Neural crest cell (in vitro differentiated cells): ENCODE data around the gene PAX8. TPM values are rescaled to one million over a fixed set of nuclear protein-coding genes. Genes with fewer than 3 reads are reported as not detected.

Source experiments
- DNase-seq: peaks from one replicate; pipeline ENCODE4 v3.0.0; 2021; ENCODE audit warnings: low read depth, mixed read lengths, low spot score
- H3K27ac Mint-ChIP-seq: one replicate; pipeline ENCODE4 v1.8.0; 2021; ENCODE audit warnings: mild to moderate bottlenecking, mixed read lengths; ENCODE audit not compliant: unreplicated experiment
- H3K27me3 Mint-ChIP-seq: 2 replicates; pipeline ENCODE4 v1.8.0; 2021; ENCODE audit warnings: low read depth, mild to moderate bottlenecking, mixed read lengths
- H3K36me3 Mint-ChIP-seq: 2 replicates; pipeline ENCODE4 v1.8.0; 2021; ENCODE audit warnings: low read depth, mild to moderate bottlenecking, mixed read lengths
- H3K4me1 Mint-ChIP-seq: 2 replicates; pipeline ENCODE4 v1.8.0; 2021; ENCODE audit warnings: mixed read lengths
- H3K4me3 Mint-ChIP-seq: one replicate; pipeline ENCODE4 v1.8.0; 2021; ENCODE audit warnings: mild to moderate bottlenecking, mixed read lengths
- H3K9me3 Mint-ChIP-seq: 2 replicates; pipeline ENCODE4 v1.8.0; 2021; ENCODE audit warnings: mixed read lengths
- CTCF ChIP-seq: fragments of 200-600 bp; sonication (generic); conservative IDR thresholded peaks from 2 replicates; pipeline ENCODE4 v1.5.0; 2021; ENCODE audit warnings: antibody characterized with exemption, mild to moderate bottlenecking
- total RNA-seq: library from RNA; stranded (reverse); gene quantifications from 2 replicates; pipeline ENCODE4 v1.2.1, GENCODE V29; 2021

Gene PAX8
- total RNA-seq, 1 donor from 2014 or later = 0.49 TPM

- H3K9me3 Mint-ChIP-seq = no peaks in the 10 kb centered on the region
- no peak for TF ChIP-seq CTCF
- no peak overlapping the region for H3K4me3 Mint-ChIP-seq
- H3K27ac Mint-ChIP-seq = no peak overlapping the region
- H3K36me3 Mint-ChIP-seq = no peaks in the 10 kb centered on the region
- H3K4me1 Mint-ChIP-seq = peaks cover 5% of the 10 kb centered on the region
- no peaks in the 10 kb centered on the region for H3K27me3 Mint-ChIP-seq
- DNase-seq = no peak
These were observed 46.0 kb downstream of the PAX8 start for GRCh38 chr2:113232740-113233139.

- Mint-ChIP-seq H3K27me3 (no peaks in the 10 kb centered on the region), H3K4me1 (peaks cover 7% of the 10 kb centered on the region), H3K27ac (no peak overlapping the region), H3K36me3 (no peaks in the 10 kb centered on the region), H3K9me3 (no peaks in the 10 kb centered on the region), H3K4me3 (no peak overlapping the region)
- DNase-seq = no peak
- no peak for TF ChIP-seq CTCF
These were observed 46.6 kb downstream of the PAX8 start for GRCh38 chr2:113232123-113232522.

GRCh38 chr2:113231064-113231463, 47.7 kb downstream of the PAX8 start:
- TF ChIP-seq CTCF = no peak
- Mint-ChIP-seq H3K4me1 (peaks cover 14% of the 10 kb centered on the region), H3K9me3 (no peaks in the 10 kb centered on the region), H3K4me3 (no peak overlapping the region), H3K36me3 (no peaks in the 10 kb centered on the region), H3K27ac (no peak overlapping the region), H3K27me3 (no peaks in the 10 kb centered on the region)
- no peak for DNase-seq

GRCh38 chr2:113230531-113230930, 48.2 kb downstream of the PAX8 start:
- no peak overlapping the region for H3K27ac Mint-ChIP-seq

GRCh38 chr2:113229795-113230194, 48.9 kb downstream of the PAX8 start:
- no peak for TF ChIP-seq CTCF
- Mint-ChIP-seq H3K27ac (no peak overlapping the region), H3K4me3 (no peak overlapping the region), H3K4me1 (peaks cover 27% of the 10 kb centered on the region), H3K9me3 (no peaks in the 10 kb centered on the region), H3K36me3 (no peaks in the 10 kb centered on the region), H3K27me3 (no peaks in the 10 kb centered on the region)
- DNase-seq = no peak

More at GRCh38 chr2:113230531-113230930, 48.2 kb downstream of the PAX8 start:
- H3K36me3 Mint-ChIP-seq = no peaks in the 10 kb centered on the region
- H3K27me3 Mint-ChIP-seq = no peaks in the 10 kb centered on the region
- no peak for TF ChIP-seq CTCF
- H3K9me3 Mint-ChIP-seq = no peaks in the 10 kb centered on the region
- peaks cover 19% of the 10 kb centered on the region for H3K4me1 Mint-ChIP-seq
- DNase-seq = no peak
- H3K4me3 Mint-ChIP-seq = no peak overlapping the region
